Aorta (tissue), 5 donors: ENCODE results near the gene PAQR4. TPM values are rescaled to one million over a fixed set of nuclear protein-coding genes. Genes with fewer than 3 reads are reported as not detected.
"Not testable (repeated sequence)": the region's sequence is repeated elsewhere in the genome, so short reads cannot be mapped to it uniquely, and the experiment has no call there.

Experiments
- ATAC-seq: fragments of 200-7000 bp; cut with Tn5 transposase; one replicate; pipeline ENCODE4 v1.9.1; 2022; ENCODE audit warnings: moderate library complexity; ENCODE audit not compliant: low FRiP score
- DNase-seq, 2 donors: peaks; one replicate each; pipeline ENCODE4 v3.0.0-alpha.2; 2020
- H3K27ac ChIP-seq, 2 donors: one replicate each; pipeline ENCODE4 v1.5.1; 2013; ENCODE audit warnings: low read length in 2 of 2, mild to moderate bottlenecking in 2 of 2, moderate library complexity in 2 of 2, control low read depth in 1 of 2, inconsistent platforms in 1 of 2, low read depth in 1 of 2
- H3K27me3 ChIP-seq, 2 donors: one replicate each; pipeline ENCODE4 v1.6.1; 2013; ENCODE audit warnings: control low read depth in 1 of 2, low read length in 1 of 2, mild to moderate bottlenecking in 1 of 2, moderate library complexity in 1 of 2; ENCODE audit not compliant: insufficient read depth in 2 of 2, control insufficient read depth in 1 of 2
- H3K36me3 ChIP-seq, 2 donors: one replicate each; pipeline ENCODE4 v1.6.1; 2013; ENCODE audit warnings: control low read depth in 1 of 2, low read length in 1 of 2, mild to moderate bottlenecking in 1 of 2; ENCODE audit not compliant: insufficient read depth in 2 of 2, control insufficient read depth in 1 of 2
- H3K4me1 ChIP-seq, 2 donors: one replicate each; pipeline ENCODE4 v1.6.1; 2013; ENCODE audit warnings: low read length in 2 of 2, control low read depth in 1 of 2, mild to moderate bottlenecking in 1 of 2, moderate library complexity in 1 of 2; ENCODE audit not compliant: insufficient read depth in 2 of 2, control insufficient read depth in 1 of 2
- H3K4me3 ChIP-seq, 2 donors: one replicate each; pipeline ENCODE4 v1.5.1; 2013; ENCODE audit warnings: low read length in 2 of 2, control low read depth in 1 of 2, mild to moderate bottlenecking in 1 of 2
- H3K9me3 ChIP-seq: one replicate; pipeline ENCODE4 v1.6.1; 2013; ENCODE audit warnings: mild to moderate bottlenecking, low read length; ENCODE audit not compliant: control insufficient read depth
- WGBS, 2 donors: extraction: QIAGEN DNeasy Blood & Tissue Kit; methylation state at CpG; one replicate each; pipeline ENCODE4 v1.1.7; 2013; 5-methylcytosine and 5-hydroxymethylcytosine counted together
- intact Hi-C, 2 donors: fragments of 100-400 bp; cut with DNase I; formaldehyde crosslinking; loops; one replicate each; pipeline versions ENCODE4 v1.14.2 to v1.15.0; 2022
- polyA plus RNA-seq, 2 donors: library from polyadenylated mRNA; stranded (reverse); fragments of 200-250 nt; gene quantifications; one replicate each; pipeline ENCODE4 v1.2.3, GENCODE V29; 2013
- total RNA-seq, 2 donors: library from RNA; stranded (reverse); fragmentation: NEBNext Ultra II Directional; extraction: Animal tissue kit (Norgen Biotek cat#: 25700); gene quantifications; one replicate each; pipeline ENCODE4 v1.2.1, GENCODE V29; 2021
- donor health status: healthy with polysubstance abuse.
- donor health status: Bipolar disorder and iron deficiency.
- donor health status: DM: no; HTN: no; CAD: no.
- donor health status: DM: no; HTN: no; CAD: no.
- donor health status: DM: yes; HTN: yes; CAD: no.

PAQR4 gene
- total and polyA plus RNA-seq, 4 donors, result 1.5 to 5.7 (median 3.3) TPM

GRCh38 chr16:2937170-2937569 is 32.0 kb upstream of the PAQR4 start:
- H3K9me3 ChIP-seq, result no peaks in the 10 kb centered on the region
- WGBS, 2 donors, result 88 to 92% methylated on average over 23 to 24 of the region's 24 CpGs

GRCh38 chr16:2938206-2938605 is 30.9 kb upstream of the PAQR4 start:
- H3K36me3 ChIP-seq, result peaks cover 3 to 7% of the 10 kb centered on the region in 2 donors
- ATAC-seq (no peak), DNase-seq (no peak)
- no peaks in the 10 kb centered on the region for H3K4me1 ChIP-seq
- no peaks in the 10 kb centered on the region for H3K9me3 ChIP-seq
- 94 to 95% methylated on average over 11 to 12 of the region's 12 CpGs for WGBS, 2 donors
- intact Hi-C loops, result no loop called here
- H3K27me3 ChIP-seq, result no peaks in the 10 kb centered on the region
- no peak overlapping the region for H3K4me3 ChIP-seq
- no peak overlapping the region for H3K27ac ChIP-seq

More at GRCh38 chr16:2937170-2937569, 32.0 kb upstream of the PAQR4 start:
- Histone ChIP-seq H3K4me1 (no peaks in the 10 kb centered on the region), H3K27me3 (no peaks in the 10 kb centered on the region), H3K36me3 (peaks cover 3 to 7% of the 10 kb centered on the region in 2 donors), H3K4me3 (no peak overlapping the region), H3K27ac (no peak overlapping the region)
- intact Hi-C loops, result no loop called here
- DNase-seq (no peak), ATAC-seq (no peak)

GRCh38 chr16:2939968-2940367 is 29.2 kb upstream of the PAQR4 start:
- Histone ChIP-seq H3K4me3 (no peak overlapping the region), H3K27me3 (no peaks in the 10 kb centered on the region), H3K4me1 (no peaks in the 10 kb centered on the region), H3K27ac (no peak overlapping the region), H3K36me3 (peaks cover 3 to 7% of the 10 kb centered on the region in 2 donors), H3K9me3 (no peaks in the 10 kb centered on the region)
- DNase-seq, result no peak
- ATAC-seq, result no peak
- 49 to 61% methylated on average over 2 of the region's 2 CpGs for WGBS, 2 donors
- intact Hi-C loops, result no loop called here

- DNase-seq (no peak), ATAC-seq (no peak)
- Histone ChIP-seq H3K4me3 (no peak overlapping the region), H3K4me1 (no peaks in the 10 kb centered on the region), H3K36me3 (peaks cover 0 to 5% of the 10 kb centered on the region in 2 donors), H3K27ac (no peak overlapping the region), H3K27me3 (no peaks in the 10 kb centered on the region), H3K9me3 (no peaks in the 10 kb centered on the region)
- WGBS, 2 donors, result 72% methylated on average over 4 of the region's 4 CpGs
- intact Hi-C loops, result no loop called here
Measured at GRCh38 chr16:2942045-2942444, 27.1 kb upstream of the PAQR4 start.

DNA sequence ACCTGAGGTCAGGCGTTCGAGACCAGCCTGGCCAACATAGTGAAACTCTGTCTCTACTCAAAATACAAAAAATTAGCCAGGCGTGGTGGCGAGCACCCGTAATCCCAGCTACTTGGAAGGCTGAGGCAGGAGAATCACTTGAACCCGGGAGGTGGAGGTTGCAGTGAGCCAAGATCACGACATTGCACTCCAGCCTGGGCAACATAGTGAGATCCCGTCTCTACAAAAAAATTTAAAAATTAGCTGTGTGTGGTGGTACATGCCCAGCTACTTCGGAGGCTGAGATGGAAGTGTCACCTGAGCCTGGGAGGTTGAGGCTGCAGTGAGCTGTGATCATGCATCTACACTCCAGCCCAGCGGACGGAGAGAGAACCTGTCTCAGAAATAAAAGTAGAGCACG is 25.4 kb upstream of the PAQR4 start:
- intact Hi-C loops, H3K36me3 ChIP-seq, H3K27ac ChIP-seq, ATAC-seq, H3K9me3 ChIP-seq, H3K4me3 ChIP-seq, H3K27me3 ChIP-seq, DNase-seq, H3K4me1 ChIP-seq: not testable (repeated sequence)
- WGBS, 2 donors, result 87 to 88% methylated on average over 12 of the region's 12 CpGs

DNA sequence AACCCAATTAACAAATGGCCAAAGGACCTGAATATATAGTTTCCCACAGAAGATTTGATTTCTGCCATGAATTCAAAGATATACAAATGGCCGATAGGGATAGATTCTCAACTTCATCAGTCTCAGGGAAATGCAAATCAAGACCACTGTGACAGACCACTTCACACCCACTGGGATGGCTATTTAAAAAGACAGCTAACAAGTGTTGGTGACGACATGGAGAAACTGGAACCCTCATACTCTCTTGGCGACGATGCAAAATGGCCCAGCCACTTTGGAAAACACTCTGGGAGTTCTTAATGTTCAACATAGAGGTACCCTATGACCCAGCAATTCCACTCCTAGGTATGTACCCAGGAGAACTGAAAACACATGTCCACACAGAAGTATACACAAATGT is 22.5 kb upstream of the PAQR4 start:
- WGBS, 2 donors, result 95 to 97% methylated on average over 4 of the region's 4 CpGs
- H3K36me3 ChIP-seq, result peaks cover 0 to 4% of the 10 kb centered on the region in 2 donors
- no peak for ATAC-seq

DNA sequence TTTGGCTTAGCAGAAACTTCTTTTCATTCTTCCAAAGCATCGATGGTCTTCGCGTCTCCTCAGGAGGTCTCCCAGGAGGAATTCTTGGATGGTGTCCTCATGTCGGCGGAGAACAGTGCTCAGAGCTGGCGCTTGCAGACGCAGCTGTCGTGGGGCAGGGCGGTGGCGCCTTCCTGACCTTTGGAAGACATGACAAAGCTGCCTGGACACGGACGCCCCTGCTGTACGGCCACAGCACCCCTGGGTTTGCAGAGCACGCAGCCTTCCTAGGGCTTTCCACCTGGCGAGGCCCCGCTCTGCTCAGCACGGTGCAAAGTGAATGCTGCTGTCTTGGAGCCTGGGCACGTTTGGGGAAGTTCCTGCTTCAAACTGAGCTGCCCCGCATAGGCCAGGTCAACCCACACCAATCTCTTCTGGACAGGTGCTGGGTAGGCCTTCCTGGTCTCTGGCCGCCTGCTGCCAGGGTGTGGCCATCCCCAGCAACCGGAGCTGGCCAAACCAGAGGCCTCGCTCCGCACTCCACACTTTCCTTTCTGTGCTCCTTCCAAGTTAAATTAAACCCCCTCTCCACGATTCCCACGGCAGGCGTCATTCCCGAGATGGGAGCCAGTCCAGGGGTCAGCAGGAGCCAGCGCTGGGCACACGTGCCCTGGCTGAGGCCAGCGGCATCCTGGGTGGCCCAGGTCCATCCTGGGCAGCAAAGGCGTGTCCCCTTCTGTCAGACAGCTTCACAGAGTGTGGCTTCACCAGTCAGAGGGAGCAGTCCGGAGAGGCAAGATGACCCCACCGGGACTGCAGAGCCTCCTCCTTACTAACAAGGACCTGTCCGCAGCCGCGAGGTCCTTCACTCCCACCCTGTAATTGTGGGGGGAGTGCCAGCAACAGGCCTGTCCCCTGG is 20.1 kb upstream of the PAQR4 start:
- Histone ChIP-seq H3K4me1 (no peaks in the 10 kb centered on the region), H3K27ac (no peak overlapping the region), H3K4me3 (no peak overlapping the region), H3K27me3 (no peaks in the 10 kb centered on the region), H3K9me3 (no peaks in the 10 kb centered on the region), H3K36me3 (peaks cover 0 to 4% of the 10 kb centered on the region in 2 donors)
- intact Hi-C loops, result no loop called here
- ATAC-seq (peak; percentile 30), DNase-seq (no peak)
- WGBS, 2 donors, result 85 to 87% methylated on average over 36 of the region's 36 CpGs

More for the DNA sequence above, 22.5 kb upstream of the PAQR4 start:
- H3K27me3 ChIP-seq, result no peaks in the 10 kb centered on the region
- intact Hi-C loops, result no loop called here
- H3K9me3 ChIP-seq, result no peaks in the 10 kb centered on the region
- no peak for DNase-seq
- no peak overlapping the region for H3K4me3 ChIP-seq
- no peaks in the 10 kb centered on the region for H3K4me1 ChIP-seq
- no peak overlapping the region for H3K27ac ChIP-seq

GRCh38 chr16:2949705-2950352 is 19.3 kb upstream of the PAQR4 start:
- H3K4me3 ChIP-seq, result no peak overlapping the region
- no peaks in the 10 kb centered on the region for H3K9me3 ChIP-seq
- H3K27ac ChIP-seq, result no peak overlapping the region
- no peaks in the 10 kb centered on the region for H3K27me3 ChIP-seq
- H3K4me1 ChIP-seq, result no peaks in the 10 kb centered on the region
- ATAC-seq (no peak), DNase-seq (no peak)
- WGBS, 2 donors, result 89 to 90% methylated on average over 19 of the region's 19 CpGs
- intact Hi-C loops, result no loop called here
- H3K36me3 ChIP-seq, result peaks cover 0 to 4% of the 10 kb centered on the region in 2 donors

DNA sequence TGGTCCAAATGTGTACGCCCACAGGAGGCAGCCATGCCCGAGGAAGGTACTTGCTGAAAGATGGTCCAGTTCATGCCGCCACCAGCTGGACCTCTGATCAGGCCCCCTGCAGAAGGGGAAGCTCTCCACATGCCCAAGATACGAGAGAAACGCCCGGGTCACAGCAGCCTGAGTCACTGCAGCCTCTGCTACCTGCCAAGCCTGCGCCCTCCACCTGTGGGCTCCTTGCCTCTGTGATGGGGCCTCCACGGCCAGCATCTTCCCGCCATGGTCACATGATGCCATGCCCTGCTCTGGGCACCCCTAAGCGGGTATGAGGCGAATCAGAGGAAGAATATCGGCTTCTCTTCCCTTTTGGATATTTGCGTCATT is 18.8 kb upstream of the PAQR4 start:
- Histone ChIP-seq H3K36me3 (peaks cover 0 to 4% of the 10 kb centered on the region in 2 donors), H3K27ac (no peak overlapping the region), H3K4me3 (no peak overlapping the region), H3K27me3 (no peaks in the 10 kb centered on the region), H3K4me1 (no peaks in the 10 kb centered on the region), H3K9me3 (no peaks in the 10 kb centered on the region)
- DNase-seq, result no peak
- ATAC-seq, result no peak
- 94 to 95% methylated on average over 13 of the region's 13 CpGs for WGBS, 2 donors
- intact Hi-C loops, result no loop called here
